ENCODE results near the gene PAEP. TPM values are rescaled to one million over a fixed set of nuclear protein-coding genes. Genes with fewer than 3 reads are reported as not detected.
"Not testable (repeated sequence)": the region's sequence is repeated elsewhere in the genome, so short reads cannot be mapped to it uniquely, and the experiment has no call there.

Gene PAEP
- total and polyA plus RNA-seq, 8 donors = not detected

DNA sequence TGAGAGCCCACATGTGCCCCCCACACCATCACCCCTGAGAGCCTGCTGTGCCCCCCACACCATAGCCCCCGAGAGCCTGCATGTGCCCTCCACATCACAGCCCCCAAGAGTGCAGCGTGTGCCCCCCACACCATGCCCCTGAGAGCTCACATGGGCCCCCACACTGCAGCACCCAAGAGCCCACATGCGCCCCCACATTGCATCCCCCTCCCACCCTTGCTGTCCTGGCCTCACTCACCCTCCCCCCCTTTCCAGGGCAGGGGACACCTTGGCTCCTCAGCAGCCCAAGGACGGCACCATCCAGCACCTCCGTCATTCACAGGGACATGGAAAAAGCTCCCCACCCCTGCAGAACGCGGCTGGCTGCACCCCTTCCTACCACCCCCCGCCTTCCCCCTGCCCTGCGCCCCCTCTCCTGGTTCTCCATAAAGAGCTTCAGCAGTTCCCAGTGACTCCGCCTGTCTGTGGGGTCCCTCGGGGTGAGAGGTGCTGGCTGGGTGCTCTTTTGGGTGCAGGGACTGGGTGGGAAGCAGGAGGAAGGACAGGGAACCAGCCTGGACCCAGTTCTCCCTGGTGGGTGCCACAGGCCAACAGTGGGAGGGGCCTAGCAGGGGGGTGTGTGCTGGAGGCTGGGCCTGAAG is 35.3 kb upstream of the PAEP start:
- TF ChIP-seq CTCF (IDR thresholded peaks at IDR 0.05) = no peak
- DNase-seq (no peak), ATAC-seq (no peak), FAIRE-seq (no peak)
- Histone ChIP-seq H3K36me3 (no peaks in the 10 kb centered on the region), H3K9me3 (no peaks in the 10 kb centered on the region), H3K4me1 (no peaks in the 10 kb centered on the region), H3K27ac (no peak overlapping the region), H3K27me3 (no peaks in the 10 kb centered on the region), H3K4me3 (no peak overlapping the region)
- WGBS, 2 donors = 49 to 57% methylated on average over 11 of the region's 11 CpGs
- intact Hi-C loops (cut with DNase I) = no loop called here

DNA sequence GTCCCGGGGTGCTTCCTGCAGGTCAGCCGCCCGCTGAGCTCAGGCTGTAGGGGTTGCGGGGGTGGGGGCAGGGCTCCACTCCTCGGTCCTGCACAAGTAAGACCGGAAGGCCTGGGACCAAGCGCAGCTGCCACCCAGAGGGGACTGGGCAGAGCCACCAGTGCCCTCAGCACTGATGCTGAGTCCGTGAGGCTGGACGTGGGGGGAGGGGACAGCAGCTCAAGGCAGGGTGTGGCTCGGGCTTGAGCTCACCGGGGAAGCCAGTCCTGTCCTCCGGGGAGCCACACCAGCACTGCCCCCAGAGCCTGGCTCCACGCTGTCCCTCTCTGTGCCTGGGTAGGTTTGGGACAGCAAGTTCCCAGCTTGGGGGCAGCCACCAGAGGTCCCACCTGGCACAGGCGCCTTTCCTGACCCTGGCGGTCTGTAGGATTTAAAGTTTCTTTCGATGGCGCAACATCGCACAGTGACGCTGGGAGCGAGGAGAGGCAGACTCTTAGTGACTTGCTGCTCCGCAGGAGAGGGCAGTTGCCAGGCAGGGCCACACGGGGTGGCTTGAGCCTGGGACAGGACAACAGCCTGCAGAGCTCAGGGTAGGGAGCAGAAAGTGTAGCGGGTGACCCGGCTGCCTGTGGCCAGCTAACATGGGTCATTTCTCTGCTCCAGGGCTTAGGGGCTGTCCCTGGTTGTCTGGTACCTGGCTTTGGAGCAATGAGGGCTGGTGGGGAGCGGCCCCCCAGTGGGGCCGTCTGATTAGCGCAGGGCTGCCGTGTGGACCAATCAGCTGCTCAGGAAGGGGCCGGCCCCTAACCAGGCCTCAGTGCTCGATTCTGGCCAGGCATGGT is 34.6 kb upstream of the PAEP start:
- no peaks in the 10 kb centered on the region for H3K27me3 ChIP-seq
- H3K9me3 ChIP-seq = no peaks in the 10 kb centered on the region
- H3K4me3 ChIP-seq = no peak overlapping the region
- no peaks in the 10 kb centered on the region for H3K4me1 ChIP-seq
- no peak for TF ChIP-seq CTCF (IDR thresholded peaks at IDR 0.05)
- FAIRE-seq = no peak
- WGBS, 2 donors = 52 to 59% methylated on average over 30 of the region's 30 CpGs
- intact Hi-C loops (cut with DNase I) = no loop called here
- DNase-seq = peak in 2 of 6 donors; percentile 11 to 49
- ATAC-seq = no peak
- no peaks in the 10 kb centered on the region for H3K36me3 ChIP-seq
- H3K27ac ChIP-seq = no peak overlapping the region

DNA sequence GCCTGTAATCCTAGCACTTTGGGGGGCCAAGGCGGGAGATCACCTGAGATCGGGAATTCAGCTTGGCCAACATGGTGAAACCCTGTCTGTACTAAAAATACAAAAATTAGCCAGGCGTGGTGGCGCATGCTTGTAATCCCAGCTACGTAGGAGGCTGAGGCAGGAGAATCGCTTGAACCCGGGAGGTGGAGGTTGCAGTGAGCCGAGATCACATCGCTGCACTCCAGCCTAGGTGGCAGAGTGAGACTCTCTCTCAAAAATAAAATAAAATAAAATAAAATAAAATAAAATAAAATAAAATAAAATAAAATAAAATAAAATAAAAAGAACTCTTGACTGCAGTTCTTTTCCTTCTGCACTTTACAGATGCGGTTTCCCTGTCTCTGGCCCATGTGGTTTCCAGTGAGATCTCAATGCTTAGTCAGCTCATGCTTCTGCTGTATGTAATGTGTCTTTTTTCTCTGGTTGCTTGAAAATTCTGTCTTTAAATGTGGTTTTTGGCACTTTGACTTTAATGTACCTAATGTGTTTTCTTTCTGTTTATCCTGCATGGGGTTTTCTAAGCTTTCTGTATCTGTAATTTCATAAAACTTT is 32.6 kb upstream of the PAEP start:
- H3K9me3 ChIP-seq; ATAC-seq; FAIRE-seq; H3K27ac ChIP-seq; H3K4me3 ChIP-seq; H3K4me1 ChIP-seq; H3K36me3 ChIP-seq; DNase-seq; H3K27me3 ChIP-seq; intact Hi-C loops (cut with DNase I): not testable (repeated sequence)
- WGBS, 2 donors = 89 to 96% methylated on average over 10 of the region's 10 CpGs

- no peak overlapping the region for H3K4me3 ChIP-seq
- H3K27me3 ChIP-seq = no peaks in the 10 kb centered on the region
- H3K4me1 ChIP-seq = no peaks in the 10 kb centered on the region
- H3K9me3 ChIP-seq = no peaks in the 10 kb centered on the region
- no peak for DNase-seq
- ATAC-seq = no peak
- intact Hi-C loops (cut with DNase I) = no loop called here
- FAIRE-seq = no peak
- no peak for TF ChIP-seq CTCF (IDR thresholded peaks at IDR 0.05)
- 49 to 62% methylated on average over 5 of the region's 5 CpGs for WGBS, 2 donors
- no peak overlapping the region for H3K27ac ChIP-seq
- no peaks in the 10 kb centered on the region for H3K36me3 ChIP-seq
Observed at GRCh38 chr9:135530146-135530545, 31.4 kb upstream of the PAEP start.

DNA sequence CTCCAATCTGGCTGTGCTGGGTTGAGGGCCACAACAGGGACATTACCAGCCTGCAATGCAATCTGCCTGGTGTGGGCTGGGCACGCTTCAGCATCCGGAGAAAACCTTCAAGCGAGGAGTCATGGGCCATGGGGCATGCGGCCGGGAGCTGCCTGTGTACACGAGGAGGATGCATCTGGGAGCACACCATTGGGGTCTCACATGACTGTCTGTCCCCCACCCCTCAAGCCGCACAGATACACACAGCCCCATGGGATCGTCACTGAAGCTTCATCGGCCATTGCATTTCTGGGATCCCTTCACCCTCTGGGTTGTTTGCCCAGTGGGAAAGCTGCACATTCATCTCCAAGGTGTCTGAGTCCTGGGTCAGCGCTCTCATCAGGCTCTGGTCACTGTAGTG is 30.5 kb upstream of the PAEP start:
- Histone ChIP-seq H3K9me3 (no peaks in the 10 kb centered on the region), H3K36me3 (no peaks in the 10 kb centered on the region), H3K4me1 (no peaks in the 10 kb centered on the region), H3K27me3 (no peaks in the 10 kb centered on the region), H3K27ac (no peak overlapping the region), H3K4me3 (no peak overlapping the region)
- FAIRE-seq = no peak
- no peak for DNase-seq
- 76 to 77% methylated on average over 10 of the region's 10 CpGs for WGBS, 2 donors
- TF ChIP-seq CTCF (IDR thresholded peaks at IDR 0.05) = no peak
- intact Hi-C loops (cut with DNase I) = no loop called here
- ATAC-seq = no peak
